HEK293 (cell line): ENCODE data around the gene TOP3B.

Experiments
- CTCF ChIA-PET: fragments of 350-600 bp; formaldehyde crosslinking; extraction: SDS; loops from one replicate; lab custom pipeline; 2021; ENCODE audit warnings: antibody characterized with exemption; lab: Yijun Ruan, JAX
- POLR2A ChIA-PET: fragments of 300-600 bp; formaldehyde crosslinking; extraction: SDS; loops from one replicate; lab custom pipeline; 2020; ENCODE audit warnings: antibody characterized with exemption, inconsistent platforms; lab: Yijun Ruan, JAX
- H3K27ac ChIP-seq: fragments of 200-500 bp; sonication (Bioruptor generic); 2 replicates; pipeline ENCODE4 v1.5.1; 2014; ENCODE audit warnings: low read depth, low read length, control low read depth, inconsistent platforms; ENCODE audit errors: extremely low read depth
- H3K36me3 ChIP-seq, 2 experiments: fragments of 200-500 bp in 1 of 2; sonication (Bioruptor generic) in 1 of 2; 1 replicate in 1 of 2; 2 replicates in 1 of 2; pipeline ENCODE4 v1.5.1; 2014 to 2017; ENCODE audit warnings: inconsistent platforms in 2 of 2, low read length in 2 of 2; ENCODE audit not compliant: control insufficient read depth in 2 of 2, insufficient read depth in 1 of 2
- H3K4me1 ChIP-seq: fragments of 200-500 bp; sonication (Bioruptor generic); 2 replicates; pipeline ENCODE4 v1.5.1; 2014; ENCODE audit warnings: mild to moderate bottlenecking, low read length, inconsistent platforms; ENCODE audit not compliant: control insufficient read depth, insufficient read depth
- H3K4me3 ChIP-seq: 2 replicates; pipeline ENCODE4 v1.5.1; 2011; ENCODE audit warnings: low read depth, mild to moderate bottlenecking, control low read depth, low read length, moderate library complexity
- H3K9me3 ChIP-seq: fragments of 200-500 bp; sonication (Bioruptor generic); 2 replicates; pipeline ENCODE4 v1.5.1; 2014; ENCODE audit warnings: low read depth, low read length, inconsistent platforms; ENCODE audit not compliant: control insufficient read depth, insufficient read depth
- KLF10 ChIP-seq: fragments of 450-650 bp; IDR thresholded peaks from 2 replicates; pipeline ENCODE4 v1.5.1; 2018; ENCODE audit warnings: missing biosample characterization, mild to moderate bottlenecking, missing genetic modification characterization
- MEIS1 ChIP-seq: sonication (generic); formaldehyde crosslinking; IDR thresholded peaks from 2 replicates; pipeline ENCODE4 v1.8.1; 2022; ENCODE audit warnings: missing genetic modification reagents, mild to moderate bottlenecking, borderline replicate concordance
- OVOL3 ChIP-seq: fragments of 450-650 bp; formaldehyde crosslinking; IDR thresholded peaks from 2 replicates; pipeline ENCODE4 v1.5.1; 2016; ENCODE audit warnings: missing biosample characterization, missing genetic modification characterization
- PRDM10 ChIP-seq: fragments of 450-650 bp; formaldehyde crosslinking; IDR thresholded peaks from 2 replicates; pipeline ENCODE4 v1.5.1; 2016; ENCODE audit warnings: missing biosample characterization, missing genetic modification characterization
- REST ChIP-seq: fragments of 450-650 bp; formaldehyde crosslinking; IDR thresholded peaks from 2 replicates; pipeline ENCODE4 v1.5.1; 2016; ENCODE audit warnings: missing biosample characterization, missing genetic modification characterization
- ZBTB10 ChIP-seq: fragments of 450-650 bp; formaldehyde crosslinking; IDR thresholded peaks from 2 replicates; pipeline ENCODE4 v1.5.1; 2016; ENCODE audit warnings: missing biosample characterization, missing genetic modification characterization
- ZBTB44 ChIP-seq: fragments of 450-650 bp; IDR thresholded peaks from 2 replicates; pipeline ENCODE4 v1.5.1; 2018; ENCODE audit warnings: missing biosample characterization, mild to moderate bottlenecking, missing genetic modification characterization
- ZNF16 ChIP-seq: fragments of 450-650 bp; formaldehyde crosslinking; IDR thresholded peaks from 2 replicates; pipeline ENCODE4 v1.5.1; 2016; ENCODE audit warnings: low read depth, missing biosample characterization, missing genetic modification characterization
- ZNF510 ChIP-seq: fragments of 450-650 bp; formaldehyde crosslinking; IDR thresholded peaks from 2 replicates; pipeline ENCODE4 v1.5.1; 2018; ENCODE audit warnings: mild to moderate bottlenecking, missing genetic modification characterization, missing biosample characterization; ENCODE audit not compliant: insufficient replicate concordance
- TF ChIP-seq, protein P1 (sequence below): IDR thresholded peaks from 2 replicates; pipeline ENCODE4 v1.6.1; 2011; ENCODE audit warnings: mild to moderate bottlenecking, low read depth, low read length, borderline replicate concordance
- TF ChIP-seq, protein P2 (sequence below): fragments of 450-650 bp; formaldehyde crosslinking; conservative IDR thresholded peaks from 2 replicates; pipeline ENCODE4 v1.5.1; 2016; ENCODE audit warnings: low read depth, missing biosample characterization, missing genetic modification characterization

TOP3B gene

GRCh38 chr22:22011964-22012363, 29.4 kb upstream of the TOP3B start:
- TF ChIP-seq, protein P1, sequence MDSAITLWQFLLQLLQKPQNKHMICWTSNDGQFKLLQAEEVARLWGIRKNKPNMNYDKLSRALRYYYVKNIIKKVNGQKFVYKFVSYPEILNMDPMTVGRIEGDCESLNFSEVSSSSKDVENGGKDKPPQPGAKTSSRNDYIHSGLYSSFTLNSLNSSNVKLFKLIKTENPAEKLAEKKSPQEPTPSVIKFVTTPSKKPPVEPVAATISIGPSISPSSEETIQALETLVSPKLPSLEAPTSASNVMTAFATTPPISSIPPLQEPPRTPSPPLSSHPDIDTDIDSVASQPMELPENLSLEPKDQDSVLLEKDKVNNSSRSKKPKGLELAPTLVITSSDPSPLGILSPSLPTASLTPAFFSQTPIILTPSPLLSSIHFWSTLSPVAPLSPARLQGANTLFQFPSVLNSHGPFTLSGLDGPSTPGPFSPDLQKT: no peak
- TF ChIP-seq, protein P2, sequence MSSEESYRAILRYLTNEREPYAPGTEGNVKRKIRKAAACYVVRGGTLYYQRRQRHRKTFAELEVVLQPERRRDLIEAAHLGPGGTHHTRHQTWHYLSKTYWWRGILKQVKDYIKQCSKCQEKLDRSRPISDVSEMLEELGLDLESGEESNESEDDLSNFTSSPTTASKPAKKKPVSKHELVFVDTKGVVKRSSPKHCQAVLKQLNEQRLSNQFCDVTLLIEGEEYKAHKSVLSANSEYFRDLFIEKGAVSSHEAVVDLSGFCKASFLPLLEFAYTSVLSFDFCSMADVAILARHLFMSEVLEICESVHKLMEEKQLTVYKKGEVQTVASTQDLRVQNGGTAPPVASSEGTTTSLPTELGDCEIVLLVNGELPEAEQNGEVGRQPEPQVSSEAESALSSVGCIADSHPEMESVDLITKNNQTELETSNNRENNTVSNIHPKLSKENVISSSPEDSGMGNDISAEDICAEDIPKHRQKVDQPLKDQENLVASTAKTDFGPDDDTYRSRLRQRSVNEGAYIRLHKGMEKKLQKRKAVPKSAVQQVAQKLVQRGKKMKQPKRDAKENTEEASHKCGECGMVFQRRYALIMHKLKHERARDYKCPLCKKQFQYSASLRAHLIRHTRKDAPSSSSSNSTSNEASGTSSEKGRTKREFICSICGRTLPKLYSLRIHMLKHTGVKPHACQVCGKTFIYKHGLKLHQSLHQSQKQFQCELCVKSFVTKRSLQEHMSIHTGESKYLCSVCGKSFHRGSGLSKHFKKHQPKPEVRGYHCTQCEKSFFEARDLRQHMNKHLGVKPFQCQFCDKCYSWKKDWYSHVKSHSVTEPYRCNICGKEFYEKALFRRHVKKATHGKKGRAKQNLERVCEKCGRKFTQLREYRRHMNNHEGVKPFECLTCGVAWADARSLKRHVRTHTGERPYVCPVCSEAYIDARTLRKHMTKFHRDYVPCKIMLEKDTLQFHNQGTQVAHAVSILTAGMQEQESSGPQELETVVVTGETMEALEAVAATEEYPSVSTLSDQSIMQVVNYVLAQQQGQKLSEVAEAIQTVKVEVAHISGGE (tag by site-specific recombination): no peak
- TF ChIP-seq ZNF16 (tag by site-specific recombination): no peak
- TF ChIP-seq MEIS1 (CRISPR knock-in tag): no peak
- TF ChIP-seq KLF10 (tag by site-specific recombination): no peak
- TF ChIP-seq ZBTB10 (tag by site-specific recombination): no peak
- no peak for TF ChIP-seq ZBTB44 (tag by site-specific recombination)
- TF ChIP-seq PRDM10: no peak
- TF ChIP-seq ZNF510: no peak
- TF ChIP-seq REST (tag by site-specific recombination): no peak
- no peak for TF ChIP-seq OVOL3 (tag by site-specific recombination)
- Histone ChIP-seq H3K9me3 (no peaks in the 10 kb centered on the region), H3K4me3 (no peak overlapping the region), H3K4me1 (no peaks in the 10 kb centered on the region), H3K36me3 (no peaks in the 10 kb centered on the region), H3K27ac (no peak overlapping the region)
- ChIA-PET POLR2A (no interaction called here), CTCF (no interaction called here)
